ENCODE measurements around the gene PSPN.

Gene PSPN, protein sequence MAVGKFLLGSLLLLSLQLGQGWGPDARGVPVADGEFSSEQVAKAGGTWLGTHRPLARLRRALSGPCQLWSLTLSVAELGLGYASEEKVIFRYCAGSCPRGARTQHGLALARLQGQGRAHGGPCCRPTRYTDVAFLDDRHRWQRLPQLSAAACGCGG

DNA sequence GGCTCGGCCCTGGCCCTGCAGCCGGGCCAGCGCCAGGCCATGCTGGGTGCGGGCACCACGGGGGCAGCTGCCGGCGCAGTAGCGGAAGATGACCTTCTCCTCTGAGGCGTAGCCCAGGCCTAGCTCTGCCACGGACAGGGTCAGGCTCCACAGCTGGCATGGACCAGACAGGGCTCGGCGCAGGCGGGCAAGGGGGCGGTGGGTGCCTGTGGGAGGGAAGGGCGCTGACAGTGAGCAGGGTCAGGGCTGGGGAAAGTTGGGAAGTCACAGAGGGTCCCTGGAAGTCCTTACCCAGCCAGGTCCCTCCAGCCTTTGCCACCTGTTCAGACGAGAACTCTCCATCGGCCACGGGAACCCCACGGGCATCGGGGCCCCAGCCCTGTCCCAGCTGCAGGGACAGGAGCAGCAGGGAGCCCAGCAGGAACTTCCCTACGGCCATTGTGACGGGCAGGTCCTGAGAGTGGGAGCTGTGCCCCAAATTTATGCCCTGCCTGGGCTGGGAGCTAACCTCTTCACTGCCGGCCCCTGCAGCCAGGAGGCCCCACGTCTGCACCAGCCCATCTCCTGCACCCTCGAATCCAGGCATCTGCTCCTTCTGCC lies at the start of gene PSPN:
TSS of gene PSPN (minus strand) at position 523 of the 600 bp plus-strand sequence. CDS start at position 439, 84 bp downstream.
- no peak for DNase-seq

DNA sequence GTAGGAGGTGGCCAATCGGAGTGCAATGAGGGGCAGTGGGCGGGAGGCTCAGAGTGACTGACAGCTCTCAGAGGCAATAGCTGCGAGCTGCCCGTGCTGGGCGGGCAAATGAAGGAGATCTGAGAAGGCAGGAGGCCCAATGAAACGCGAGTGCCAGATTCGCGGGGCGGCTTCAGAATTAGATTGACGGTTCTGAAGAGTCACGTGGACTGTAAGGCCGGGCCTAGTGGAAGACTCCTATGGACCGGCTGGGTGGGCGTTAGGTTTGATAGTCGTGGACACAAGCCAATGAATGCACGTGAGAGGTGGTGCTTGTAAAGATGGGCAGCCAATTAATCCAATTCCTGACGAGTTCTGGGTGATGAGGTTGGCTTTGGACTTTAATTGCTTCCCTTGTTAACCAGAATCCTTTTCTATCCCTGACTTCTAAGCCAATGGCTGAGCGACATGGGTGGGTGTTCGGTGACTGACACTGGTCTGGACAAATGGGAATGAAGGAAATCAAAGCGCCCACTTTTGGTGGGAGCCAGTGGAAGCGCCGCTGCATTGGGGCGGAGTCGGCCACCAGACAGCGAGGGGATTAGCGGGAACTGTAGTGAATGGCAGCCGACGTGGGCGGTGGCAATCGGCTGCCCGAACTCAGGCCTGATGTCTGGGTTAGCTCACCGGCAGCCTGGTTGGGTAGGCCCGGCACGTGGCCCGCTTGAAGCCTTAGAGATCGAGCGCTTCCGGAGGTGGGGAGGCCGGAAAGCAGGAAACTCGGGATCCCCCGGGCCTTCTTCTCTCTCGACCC lies 49.4 kb upstream of the PSPN start:
- peak; percentile 97 for DNase-seq

DNA sequence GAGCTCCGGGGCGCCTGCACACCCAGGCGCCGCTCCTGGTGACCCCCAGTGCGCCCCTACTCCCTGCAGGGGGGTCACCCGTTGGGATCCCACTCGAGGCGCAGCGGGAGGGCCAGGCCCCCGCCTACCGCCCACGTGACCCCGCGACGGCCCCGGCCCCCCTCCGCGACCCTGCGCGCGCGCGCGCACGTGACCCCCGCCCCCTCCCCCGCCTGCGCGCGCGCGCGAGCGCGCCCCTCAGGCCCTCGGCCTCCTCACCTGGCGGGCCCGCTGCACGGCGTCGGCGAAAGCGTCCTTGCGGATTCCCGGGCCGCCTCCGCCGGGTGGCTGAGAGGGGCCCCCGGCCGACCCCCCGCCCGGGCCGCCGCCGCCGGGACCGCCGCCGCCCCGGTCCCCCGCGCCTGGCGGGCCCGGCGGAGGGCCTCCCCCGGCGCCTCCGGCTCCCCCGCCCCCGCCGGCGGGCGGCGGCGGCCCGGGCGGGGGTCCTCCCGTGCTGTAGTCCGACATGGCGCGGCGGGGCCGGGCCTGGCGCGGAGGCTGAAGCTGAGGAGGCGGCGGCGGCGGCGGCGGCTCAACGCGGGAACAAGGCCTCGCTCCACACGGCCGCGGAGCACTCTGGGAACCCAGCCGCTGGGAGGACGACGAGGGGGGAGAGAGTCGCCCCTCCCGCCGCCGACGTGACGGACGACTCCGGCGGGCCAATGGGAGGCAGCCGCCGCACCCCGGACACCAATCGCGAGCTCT lies 48.6 kb upstream of the PSPN start, which contains the start of gene KHSRP:
TSS of gene KHSRP (minus strand) at position 617 of the 744 bp plus-strand sequence. CDS start at position 507, 110 bp downstream.
- peak; percentile 20 for DNase-seq

DNA sequence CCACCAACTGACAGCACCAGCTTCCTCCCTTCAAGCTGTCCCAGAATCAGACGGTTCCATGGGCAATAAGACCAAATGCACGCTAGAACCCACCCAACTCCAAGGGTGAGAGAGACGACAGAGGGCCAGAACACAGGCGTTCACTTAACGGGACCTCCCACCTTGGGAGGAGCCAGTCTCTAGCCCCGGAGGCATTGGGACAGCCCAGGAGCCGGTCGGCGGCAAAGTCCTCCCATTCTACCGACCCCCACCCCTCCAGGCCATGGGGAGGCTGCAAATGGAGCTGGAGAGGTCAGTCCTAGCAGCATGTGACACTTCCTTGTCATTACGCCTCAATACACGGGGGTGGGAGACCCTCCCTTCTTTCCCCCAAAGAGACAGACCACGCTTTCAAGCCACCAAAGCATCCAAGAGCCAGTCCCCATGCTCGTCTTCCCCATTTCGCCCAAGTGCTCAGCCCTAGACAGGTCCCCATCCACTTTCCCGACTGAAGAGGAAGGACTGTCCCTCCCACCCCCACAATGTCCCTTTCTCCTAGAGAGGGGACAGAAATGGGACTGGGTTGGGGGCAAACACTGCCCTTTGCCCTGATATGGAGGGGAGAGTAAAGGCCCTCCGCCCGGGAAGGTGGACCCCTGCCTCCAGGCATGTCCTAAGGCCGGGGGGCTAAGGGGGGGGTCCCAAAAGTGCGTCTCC lies 47.9 kb upstream of the PSPN start:
- DNase-seq: no peak

DNA sequence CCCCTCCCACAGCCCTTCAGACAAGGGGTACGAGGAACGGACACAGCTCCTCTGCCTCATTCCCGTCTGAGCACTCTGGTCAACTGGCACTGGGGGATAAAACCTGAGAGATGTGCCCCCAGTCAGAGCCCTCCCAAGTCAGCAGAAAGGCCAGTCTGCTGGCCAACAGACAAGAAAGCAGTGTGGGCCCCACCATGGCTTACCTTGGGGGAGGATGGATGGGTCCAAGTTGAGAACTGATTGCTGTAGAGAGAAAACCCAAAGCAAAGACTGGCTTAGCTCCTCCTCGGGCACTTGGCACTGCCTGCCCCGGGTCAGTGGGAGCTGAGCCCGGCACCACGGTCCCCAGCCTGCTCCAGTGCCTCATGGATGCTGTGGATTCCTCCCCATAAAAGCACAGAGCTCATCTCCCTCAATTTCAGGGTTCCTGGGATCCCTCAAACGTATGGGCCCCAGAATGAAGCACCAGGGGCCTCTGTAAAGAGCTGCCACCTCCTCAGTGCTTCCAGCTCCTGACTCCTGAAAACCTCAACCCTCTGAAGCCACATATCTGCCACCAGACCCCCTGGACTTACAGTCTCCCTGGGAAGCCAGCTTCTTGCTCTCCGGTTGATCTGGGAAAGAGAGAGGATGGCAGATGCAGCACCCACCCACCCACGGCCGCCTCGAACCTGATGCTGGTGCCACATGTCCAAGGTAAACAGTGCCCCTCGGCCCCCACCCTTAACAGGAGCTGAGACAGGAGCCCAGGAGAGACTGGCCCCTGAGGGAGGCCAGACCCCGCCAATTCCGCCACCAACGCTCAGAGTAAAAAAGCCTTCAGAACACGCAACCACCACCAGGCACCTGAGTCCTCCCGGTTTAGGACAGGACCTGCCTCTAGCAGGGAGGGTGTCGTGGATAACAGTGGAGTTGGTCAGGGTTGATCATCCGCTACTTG lies 45.6 kb upstream of the PSPN start:
- no peak for DNase-seq

DNA sequence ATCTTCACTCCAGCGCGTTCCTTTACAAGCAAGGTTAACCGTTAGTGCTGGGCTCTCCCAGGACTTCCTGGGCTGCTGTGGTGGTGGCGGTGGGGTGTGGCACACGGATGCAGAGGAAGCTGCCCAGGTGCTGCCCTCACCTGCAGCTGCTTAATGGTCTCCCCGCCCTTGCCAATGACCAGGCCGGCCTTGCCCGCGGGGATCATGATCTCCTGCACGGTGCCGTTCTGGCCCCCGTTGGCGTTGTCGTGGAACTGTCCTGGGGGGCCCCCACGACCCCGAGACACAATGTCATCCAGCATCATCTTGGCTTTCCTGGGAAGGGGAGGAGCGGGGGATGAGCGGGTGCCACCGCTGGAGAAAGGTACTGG lies 42.8 kb upstream of the PSPN start:
- DNase-seq: no peak

DNA sequence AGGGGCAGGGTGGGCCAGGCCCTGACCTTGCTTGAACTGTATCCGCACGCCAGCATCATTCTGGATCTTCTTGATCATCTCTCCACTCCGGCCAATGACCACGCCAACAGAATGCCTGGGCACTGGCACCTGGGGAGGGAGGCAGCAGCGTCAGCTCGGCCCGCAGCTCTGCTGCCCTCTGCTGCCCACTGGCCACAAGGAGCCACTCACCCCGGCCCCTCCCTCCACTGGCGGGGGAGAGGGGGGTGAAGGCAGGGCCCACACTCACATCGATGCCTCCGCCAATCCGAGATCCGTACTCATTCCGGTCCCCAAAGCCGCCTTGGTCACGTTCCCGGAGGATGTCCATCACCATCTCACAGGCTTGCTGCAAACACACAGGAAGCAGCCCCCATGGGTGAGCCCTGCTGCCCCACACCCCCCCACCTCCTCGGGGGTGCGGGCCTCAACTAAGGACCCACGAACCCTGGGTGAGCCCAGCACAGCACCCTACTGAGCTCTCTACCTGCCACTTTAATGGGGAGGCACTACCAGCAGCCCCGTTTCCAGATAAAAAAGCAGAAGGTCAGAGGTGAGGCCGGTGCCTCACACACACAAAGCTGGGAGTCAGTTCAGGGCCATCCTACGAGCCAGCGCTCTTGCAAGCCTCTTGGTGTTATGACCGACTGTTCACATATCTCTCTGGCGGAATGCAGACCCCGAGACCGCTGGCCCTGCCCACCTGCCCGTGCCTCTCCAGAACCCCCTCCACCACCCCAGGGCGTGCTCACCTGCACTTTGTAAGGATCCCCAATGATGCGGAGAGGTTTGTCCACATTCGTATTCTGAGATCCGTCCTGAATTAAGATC lies 42.2 kb upstream of the PSPN start:
- DNase-seq: no peak

DNA sequence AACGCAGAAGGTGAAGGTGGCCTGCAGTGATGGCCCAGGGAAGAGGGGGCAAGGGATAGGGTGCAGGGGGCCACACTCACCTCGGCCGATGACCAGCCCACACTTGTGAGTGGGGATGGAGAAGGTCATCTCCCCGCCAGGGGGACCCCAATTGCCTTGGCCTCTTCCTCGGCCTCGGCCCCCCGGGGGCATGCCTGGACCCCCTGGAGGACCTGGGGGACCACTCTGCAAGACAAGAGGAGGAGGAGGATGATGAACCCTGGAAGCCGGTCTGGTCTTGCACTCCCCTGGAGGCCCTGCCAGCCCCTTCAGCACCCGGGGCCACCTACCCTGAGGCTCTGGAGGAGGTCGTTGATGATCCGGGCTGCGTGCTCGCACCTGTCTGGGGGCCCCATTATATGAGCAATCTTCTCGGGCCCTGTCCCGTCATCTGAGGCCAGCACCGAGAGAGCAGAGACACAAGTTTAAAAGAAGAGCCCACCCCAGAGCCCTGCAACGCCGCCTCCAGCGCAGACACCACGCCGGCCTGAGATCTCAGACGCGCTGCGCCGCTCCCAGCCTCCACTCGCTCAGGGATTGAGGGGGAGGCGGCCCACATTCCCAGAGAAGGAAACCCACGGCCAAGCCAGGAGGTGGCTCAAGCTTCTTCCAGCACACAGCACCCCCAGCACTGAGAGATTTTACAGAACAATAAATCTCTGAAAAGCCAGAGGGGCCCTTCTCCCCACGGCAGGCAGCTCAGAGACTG lies 41.1 kb upstream of the PSPN start:
- DNase-seq: no peak

DNA sequence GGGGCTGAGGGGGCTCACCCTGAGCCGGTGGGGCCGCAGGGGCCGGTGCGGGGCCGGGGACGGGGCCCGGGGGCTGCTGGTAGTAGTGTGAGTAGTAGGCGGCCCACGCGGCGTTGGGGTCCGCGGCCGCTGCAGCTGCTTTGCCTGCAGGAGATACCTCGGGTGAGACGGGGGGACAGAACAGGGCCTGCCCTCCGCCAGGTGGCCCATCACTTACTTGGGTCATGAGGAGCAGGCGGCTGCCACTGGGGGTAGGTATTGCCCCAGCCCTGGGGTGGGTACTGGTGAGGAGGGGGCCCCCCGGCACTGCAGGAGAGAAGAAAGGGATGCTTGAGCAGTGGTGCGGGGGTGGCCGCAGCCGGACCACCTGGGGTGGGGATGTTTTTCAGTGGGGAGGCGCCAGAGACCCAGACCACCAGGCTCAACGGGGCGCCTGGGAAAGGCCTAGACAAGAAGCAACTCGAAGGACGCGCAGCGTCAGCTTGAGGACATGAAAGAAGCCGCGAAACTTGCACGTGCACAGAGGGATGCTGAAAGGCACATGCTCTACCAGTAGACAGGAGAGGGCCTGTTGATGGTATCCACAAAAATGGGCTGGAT lies 40.0 kb upstream of the PSPN start:
- no peak for DNase-seq

DNA sequence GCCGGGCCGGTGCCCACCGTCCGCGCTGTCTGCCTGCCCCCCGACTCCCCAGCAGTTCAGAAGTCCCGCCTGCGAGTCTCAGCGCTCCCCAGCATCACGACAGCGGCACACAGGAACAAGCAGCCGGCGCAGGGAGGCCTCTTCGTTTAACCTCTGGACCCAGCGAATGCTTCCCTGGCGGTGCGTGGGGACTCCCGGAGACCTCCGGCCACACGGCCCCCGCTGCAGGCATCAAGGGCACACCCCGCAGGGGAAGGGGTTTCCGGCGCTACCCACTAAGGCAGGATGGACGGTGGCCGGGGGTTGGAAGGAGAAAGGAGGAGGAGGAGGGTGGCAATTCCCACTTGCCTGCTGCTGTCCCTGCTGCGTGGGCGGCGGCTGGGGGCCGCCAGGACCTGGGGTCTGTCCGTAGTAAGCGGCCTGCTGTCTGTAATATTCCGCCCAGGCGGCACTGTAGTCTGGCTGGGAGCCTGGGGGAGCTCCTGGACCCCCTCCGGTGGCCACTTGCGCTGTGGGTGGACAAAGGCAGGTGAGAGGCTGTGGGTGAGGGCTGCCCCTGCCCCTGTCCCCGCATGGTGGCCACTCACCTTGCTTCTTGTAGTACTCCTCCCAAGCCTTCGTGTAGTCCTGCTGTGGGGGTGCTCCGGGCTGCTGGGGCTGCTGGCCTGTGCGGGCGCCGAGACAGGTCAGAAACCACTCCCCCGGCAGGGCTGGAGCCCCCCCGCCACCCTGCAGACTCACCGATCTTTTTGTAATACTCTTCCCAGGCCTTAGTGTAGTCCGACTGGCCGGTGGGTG lies 39.3 kb upstream of the PSPN start:
- DNase-seq: no peak

DNA sequence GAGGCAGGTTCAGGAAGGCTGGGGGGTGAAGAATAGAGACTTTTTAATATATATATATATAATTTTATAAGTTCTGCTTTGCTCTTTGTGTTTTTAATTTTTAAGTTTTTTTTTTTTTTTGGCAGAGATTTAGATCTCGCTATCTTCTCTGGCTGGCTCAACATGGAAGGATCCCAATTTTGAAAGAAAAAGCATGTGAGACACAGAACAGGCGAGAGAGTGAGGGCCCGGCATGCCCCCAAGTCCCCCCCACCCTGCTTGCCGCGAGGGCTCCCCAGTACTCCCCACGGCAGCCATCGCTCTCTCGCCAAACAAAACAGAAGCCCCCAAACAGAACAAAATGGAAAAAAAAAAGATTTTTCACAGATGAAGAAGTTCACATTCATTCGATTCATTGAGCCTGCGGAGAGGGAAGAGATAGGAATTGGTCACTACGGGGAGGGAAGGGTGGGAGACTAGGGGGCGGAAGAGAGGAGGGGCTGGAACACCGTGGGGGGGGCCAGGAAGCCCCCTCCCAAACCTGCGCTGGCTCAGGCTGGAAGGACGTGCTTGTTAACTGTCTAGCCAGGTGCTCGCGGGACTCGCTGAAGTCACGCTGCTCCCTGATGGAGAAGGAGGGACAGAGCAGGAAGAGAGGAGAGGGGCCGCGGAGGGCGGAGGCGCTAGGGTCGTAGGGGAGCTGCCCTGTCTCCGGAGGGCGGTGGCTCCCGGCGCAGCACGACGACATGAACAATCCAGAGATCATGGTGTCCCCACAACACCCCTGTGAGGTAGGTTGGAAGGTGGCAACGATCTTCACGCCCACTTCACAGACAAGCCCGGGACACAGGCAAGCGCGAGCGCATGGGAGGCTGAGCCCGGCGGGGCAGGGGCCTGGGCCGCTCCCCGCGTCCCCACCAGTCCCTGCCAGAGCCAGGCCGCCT lies 38.2 kb upstream of the PSPN start:
- no peak for DNase-seq

DNA sequence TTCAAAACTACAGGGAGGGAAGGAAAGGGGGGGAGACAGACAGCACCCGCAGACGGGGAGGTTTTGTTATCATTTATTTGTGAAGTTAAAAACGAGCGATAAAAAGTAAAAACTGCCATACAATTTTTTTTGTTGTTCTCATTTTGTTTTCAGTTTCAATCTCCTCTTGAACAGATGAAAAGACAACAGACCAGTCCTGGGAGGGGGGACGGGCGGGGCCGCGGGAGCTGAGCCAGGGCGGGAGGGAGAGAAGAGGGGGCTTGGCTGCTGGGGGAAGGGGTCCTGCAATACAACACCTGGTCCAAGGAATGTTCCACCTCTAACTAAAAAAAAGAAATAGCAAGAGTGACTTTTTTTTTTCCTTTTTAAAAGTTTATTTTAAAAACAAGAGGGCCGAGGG lies 37.6 kb upstream of the PSPN start:
- no peak for DNase-seq

DNA sequence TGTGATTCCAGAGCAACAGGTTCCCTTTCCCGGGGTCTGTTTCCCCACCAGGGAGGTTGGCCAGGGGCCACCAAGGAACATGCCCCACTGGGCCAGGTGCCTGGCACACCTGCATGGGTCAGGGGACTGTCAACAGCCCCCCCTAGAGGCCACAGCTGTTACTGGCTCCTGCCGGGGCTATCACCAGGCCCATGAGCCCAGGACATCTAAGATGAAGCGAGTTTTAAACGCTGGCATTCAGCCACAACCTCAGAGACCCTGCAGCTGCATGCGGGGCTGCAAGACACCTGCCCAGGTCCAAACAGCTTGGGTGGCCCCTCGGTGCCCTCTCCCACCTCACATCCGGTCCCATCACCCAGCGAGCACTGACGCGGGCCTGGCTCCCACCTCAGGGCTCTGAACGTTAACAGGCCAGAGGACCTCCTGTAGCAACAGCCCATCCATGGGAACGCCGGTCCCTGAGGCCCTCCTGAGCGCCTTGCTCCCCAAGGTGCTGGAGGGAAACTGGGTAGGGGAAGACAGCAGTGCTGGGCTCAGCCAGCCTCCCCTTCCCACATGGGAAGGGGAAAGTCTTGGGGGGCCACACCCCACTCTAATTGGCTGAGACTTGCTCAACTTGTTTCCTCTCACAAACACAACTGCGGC lies 36.8 kb upstream of the PSPN start:
- DNase-seq: no peak

DNA sequence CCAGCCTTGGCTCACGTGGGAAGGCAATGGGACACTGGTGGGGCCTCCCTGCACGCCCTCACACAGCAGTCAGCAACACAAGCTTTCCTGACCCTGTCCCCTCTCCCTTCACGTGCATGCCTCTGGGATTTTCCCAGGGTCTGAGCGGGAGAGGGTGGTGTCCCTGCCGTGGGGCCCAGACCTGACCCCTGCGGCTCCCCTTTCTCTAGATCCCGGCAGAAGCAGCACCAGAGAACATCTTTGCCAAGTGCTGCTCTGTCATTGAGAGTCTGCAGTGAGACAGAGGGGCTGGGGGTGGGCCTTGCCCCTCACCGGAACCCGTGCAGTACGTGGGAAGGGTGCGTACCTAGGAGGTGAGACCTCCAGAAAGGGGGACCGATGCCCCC lies 36.3 kb upstream of the PSPN start:
- no peak for DNase-seq

DNA sequence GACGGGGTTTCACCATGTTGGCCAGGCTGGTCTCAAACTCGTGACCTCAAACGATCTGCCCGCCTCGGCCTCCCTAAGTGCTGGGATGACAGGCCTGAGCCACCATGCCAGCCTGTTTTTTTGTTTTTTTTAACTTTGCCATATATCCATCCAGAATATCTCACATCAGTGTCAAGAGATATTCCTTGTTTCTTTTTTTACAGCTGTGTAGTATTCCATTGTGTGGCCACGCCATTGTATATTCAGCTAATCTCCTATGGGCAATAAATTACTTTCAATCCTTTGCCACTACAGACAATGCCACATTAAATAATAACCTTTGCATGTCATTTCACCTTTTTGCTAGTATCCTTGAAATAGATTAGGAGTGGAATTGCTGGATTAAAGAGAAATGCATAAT lies 33.6 kb upstream of the PSPN start:
- DNase-seq: no peak

DNA sequence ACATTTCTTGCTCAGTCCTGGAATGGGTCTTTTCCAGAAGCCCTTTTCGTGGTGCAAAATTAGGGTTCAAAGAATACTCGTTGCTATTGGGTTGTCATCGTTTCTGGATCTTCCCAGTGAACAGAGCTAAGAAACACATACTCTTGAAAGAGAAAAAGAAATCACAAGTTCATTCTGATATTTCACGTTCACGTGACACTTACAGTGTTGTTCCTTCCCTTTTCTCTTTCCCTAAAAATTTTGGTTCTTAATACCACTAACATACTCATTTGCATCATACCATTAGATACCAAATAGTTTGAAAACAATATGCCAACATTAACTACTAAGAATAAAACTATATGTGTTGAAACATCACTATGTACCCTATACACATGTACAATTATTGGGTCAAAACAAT lies 30.7 kb upstream of the PSPN start:
- no peak for DNase-seq

Measured in activated T-cell treated with anti-CD3 and anti-CD28 coated beads for 4 hours (primary cell).